Left hindlimb (tissue), 1 donor: Measurements from ENCODE around the gene ANLN.
"Not testable (repeated sequence)": the region's sequence is repeated elsewhere in the genome, so short reads cannot be mapped to it uniquely, and the experiment has no call there.

Experiments used
- DNase-seq: peaks from one replicate; pipeline ENCODE4 v3.0.0-alpha.2; 2018

ANLN gene

GRCh38 chr7:36469236-36469635 lies 79.6 kb downstream of the ANLN start:
- DNase-seq = no peak

GRCh38 chr7:36472141-36472729 lies 82.6 kb downstream of the ANLN start:
- DNase-seq = no peak

GRCh38 chr7:36473454-36474282 lies 84.0 kb downstream of the ANLN start:
- DNase-seq = no peak

GRCh38 chr7:36474283-36475010 lies 84.8 kb downstream of the ANLN start:
- DNase-seq = no peak

- DNase-seq = no peak
Observed at GRCh38 chr7:36475011-36475342, 85.3 kb downstream of the ANLN start.

- DNase-seq = no peak
Observed at GRCh38 chr7:36475381-36475780, 85.7 kb downstream of the ANLN start.

GRCh38 chr7:36478745-36479144 lies 89.1 kb downstream of the ANLN start:
- DNase-seq = no peak

- DNase-seq = not testable (repeated sequence)
Observed at GRCh38 chr7:36483853-36484252, 94.2 kb downstream of the ANLN start.

- no peak for DNase-seq
Observed at GRCh38 chr7:36484265-36484664, 94.6 kb downstream of the ANLN start.

- no peak for DNase-seq
Observed at GRCh38 chr7:36486336-36486735, 96.7 kb downstream of the ANLN start.

- DNase-seq = no peak
Observed at GRCh38 chr7:36487756-36488336, 98.2 kb downstream of the ANLN start.

GRCh38 chr7:36488672-36489071 lies 99.0 kb downstream of the ANLN start:
- not testable (repeated sequence) for DNase-seq

GRCh38 chr7:36490419-36490830 lies 100.8 kb downstream of the ANLN start:
- no peak for DNase-seq

GRCh38 chr7:36491317-36491716 lies 101.7 kb downstream of the ANLN start:
- DNase-seq = no peak

GRCh38 chr7:36496576-36496975 lies 106.9 kb downstream of the ANLN start:
- no peak for DNase-seq

- DNase-seq = not testable (repeated sequence)
Observed at GRCh38 chr7:36497176-36497575, 107.5 kb downstream of the ANLN start.

GRCh38 chr7:36497775-36498174 lies 108.1 kb downstream of the ANLN start:
- DNase-seq = no peak
